Neural cell (in vitro differentiated cells): Measurements from ENCODE around the gene RPS16. TPM values are rescaled to one million over a fixed set of nuclear protein-coding genes. Genes with fewer than 3 reads are reported as not detected.

Experiments used
- H2AFZ ChIP-seq: fragments of 200-600, 300-800 bp; sonication (generic), shearing (Covaris generic); 2 replicates; pipeline ENCODE4 v1.6.0; 2014; ENCODE audit warnings: low read depth, mild to moderate bottlenecking, antibody characterized with exemption, low read length, moderate library complexity
- H3F3A ChIP-seq: fragments of 200-600 bp; shearing (Covaris generic); 2 replicates; pipeline ENCODE4 v1.6.1; 2016; ENCODE audit warnings: mild to moderate bottlenecking, moderate library complexity, mixed read lengths, antibody characterized with exemption, low read length; ENCODE audit not compliant: insufficient read depth, poor library complexity, severe bottlenecking
- H3K27ac ChIP-seq: fragments of 200-600, 300-800 bp; sonication (generic), shearing (Covaris generic); 2 replicates; pipeline ENCODE4 v1.5.1; 2014; ENCODE audit warnings: mild to moderate bottlenecking, low read length, moderate library complexity
- H3K27me3 ChIP-seq: fragments of 300-800, 200-600 bp; sonication (generic), shearing (Covaris generic); 2 replicates; pipeline ENCODE4 v1.6.0; 2014; ENCODE audit warnings: mild to moderate bottlenecking, low read depth, low read length, moderate library complexity; ENCODE audit not compliant: insufficient read depth
- H3K36me3 ChIP-seq: fragments of 300-800, 200-600 bp; sonication (generic), shearing (Covaris generic); 2 replicates; pipeline ENCODE4 v1.5.1; 2014; ENCODE audit warnings: mild to moderate bottlenecking, antibody characterized with exemption, low read length, moderate library complexity; ENCODE audit not compliant: insufficient read depth
- H3K4me2 ChIP-seq: fragments of 300-800, 200-600 bp; sonication (generic), shearing (Covaris generic); 2 replicates; pipeline ENCODE4 v1.6.0; 2014; ENCODE audit warnings: mild to moderate bottlenecking, low read length
- H3K4me3 ChIP-seq: fragments of 300-800, 200-600 bp; sonication (generic), shearing (Covaris generic); 2 replicates; pipeline ENCODE4 v1.5.1; 2014; ENCODE audit warnings: mild to moderate bottlenecking, low read length, moderate library complexity
- H3K79me2 ChIP-seq: fragments of 200-600 bp; shearing (Covaris generic); replicated peaks from 2 replicates; pipeline ENCODE4 v1.6.0; 2014; ENCODE audit warnings: mild to moderate bottlenecking, low read length, moderate library complexity; ENCODE audit not compliant: insufficient read depth
- H3K9ac ChIP-seq: fragments of 300-800, 200-600 bp; sonication (generic), shearing (Covaris generic); 2 replicates; pipeline ENCODE4 v1.6.1; 2016; ENCODE audit warnings: mild to moderate bottlenecking, low read length, mixed read lengths
- H3K9me2 ChIP-seq: fragments of 200-600 bp; shearing (Covaris generic); 2 replicates; pipeline ENCODE4 v1.6.1; 2016; ENCODE audit warnings: mild to moderate bottlenecking, low read length, mixed read lengths; ENCODE audit not compliant: insufficient read depth
- H3K9me3 ChIP-seq: fragments of 200-600, 300-800 bp; sonication (generic), shearing (Covaris generic); 2 replicates; pipeline ENCODE4 v1.6.1; 2016; ENCODE audit warnings: mild to moderate bottlenecking, mixed run types, low read length, moderate library complexity, mixed read lengths
- H4K20me1 ChIP-seq: fragments of 200-600 bp; shearing (Covaris generic); 2 replicates; pipeline ENCODE4 v1.6.1; 2016; ENCODE audit warnings: mild to moderate bottlenecking, mixed run types; ENCODE audit not compliant: insufficient read depth
- CTCF ChIP-seq: fragments of 450-650 bp; IDR thresholded peaks from 2 replicates; pipeline ENCODE4 v1.5.1; 2014; ENCODE audit warnings: antibody characterized with exemption, mild to moderate bottlenecking, moderate library complexity; ENCODE audit not compliant: poor library complexity, severe bottlenecking
- EP300 ChIP-seq: fragments of 450-650 bp; conservative IDR thresholded peaks from 2 replicates; pipeline ENCODE4 v1.6.1; 2014; ENCODE audit warnings: antibody characterized with exemption, mild to moderate bottlenecking, moderate library complexity; ENCODE audit not compliant: poor library complexity, severe bottlenecking
- EZH2 ChIP-seq: fragments of 200-600, 300-800 bp; shearing (Covaris generic), sonication (generic); IDR thresholded peaks from 2 replicates; pipeline ENCODE4 v1.6.1; 2014; ENCODE audit warnings: antibody characterized with exemption, low read length, borderline replicate concordance, mild to moderate bottlenecking; ENCODE audit not compliant: insufficient read depth, poor library complexity, severe bottlenecking
- MXI1 ChIP-seq: fragments of 450-650 bp; conservative IDR thresholded peaks from 2 replicates; pipeline ENCODE4 v1.6.1; 2014; ENCODE audit warnings: antibody characterized with exemption, mild to moderate bottlenecking; ENCODE audit not compliant: poor library complexity, severe bottlenecking
- POLR2AphosphoS5 ChIP-seq: IDR thresholded peaks from 2 replicates; pipeline ENCODE4 v1.6.1; 2012
- RAD21 ChIP-seq: fragments of 450-650 bp; conservative IDR thresholded peaks from 2 replicates; pipeline ENCODE4 v1.6.1; 2014; ENCODE audit warnings: antibody characterized with exemption, mild to moderate bottlenecking, moderate library complexity
- SMC3 ChIP-seq: fragments of 450-650 bp; conservative IDR thresholded peaks from 2 replicates; pipeline ENCODE4 v1.6.1; 2014; ENCODE audit warnings: antibody characterized with exemption, mild to moderate bottlenecking, moderate library complexity; ENCODE audit not compliant: poor library complexity
- TAF1 ChIP-seq: IDR thresholded peaks from 2 replicates; pipeline ENCODE4 v1.6.1; 2012; ENCODE audit warnings: low read depth
- polyA plus RNA-seq: library from polyadenylated mRNA; depleted of rRNA; stranded (reverse); fragments of >200 nt; gene quantifications from 2 replicates; pipeline ENCODE4 v1.2.3, GENCODE V29; 2014
- TF ChIP-seq, protein P1 (sequence below): IDR thresholded peaks from 2 replicates; pipeline ENCODE4 v1.6.1; 2012; ENCODE audit warnings: borderline replicate concordance

The RPS16 gene
- polyA plus RNA-seq, 1 donor from 2014 or later, result 22.6 TPM

GRCh38 chr19:39480337-39481228 lies 44.8 kb upstream of the RPS16 start, which contains the start of gene TIMM50:
Gene TIMM50 (plus strand): TSS chr19:39480838. CDS start chr19:39480854, 16 bp downstream.
- H3K9ac ChIP-seq, result peak within 1 kb of the TSS; percentile 87
- no peaks in the 10 kb centered on the region for H3F3A ChIP-seq
- H3K9me3 ChIP-seq, result no peaks in the 10 kb centered on the region
- no peaks in the 10 kb centered on the region for H3K9me2 ChIP-seq
- H3K27me3 ChIP-seq, result no peaks in the 10 kb centered on the region
- peak within 1 kb of the TSS; percentile 63 for H3K27ac ChIP-seq
- H3K36me3 ChIP-seq, result peaks cover 7% of the 10 kb centered on the region
- peak within 1 kb of the TSS; percentile 81 for H3K4me2 ChIP-seq
- H3K4me3 ChIP-seq, result peak within 1 kb of the TSS; percentile 89
- H3K79me2 ChIP-seq, result peaks cover 14% of the 10 kb centered on the region
- no peaks in the 10 kb centered on the region for H4K20me1 ChIP-seq
- TF ChIP-seq, protein P1, sequence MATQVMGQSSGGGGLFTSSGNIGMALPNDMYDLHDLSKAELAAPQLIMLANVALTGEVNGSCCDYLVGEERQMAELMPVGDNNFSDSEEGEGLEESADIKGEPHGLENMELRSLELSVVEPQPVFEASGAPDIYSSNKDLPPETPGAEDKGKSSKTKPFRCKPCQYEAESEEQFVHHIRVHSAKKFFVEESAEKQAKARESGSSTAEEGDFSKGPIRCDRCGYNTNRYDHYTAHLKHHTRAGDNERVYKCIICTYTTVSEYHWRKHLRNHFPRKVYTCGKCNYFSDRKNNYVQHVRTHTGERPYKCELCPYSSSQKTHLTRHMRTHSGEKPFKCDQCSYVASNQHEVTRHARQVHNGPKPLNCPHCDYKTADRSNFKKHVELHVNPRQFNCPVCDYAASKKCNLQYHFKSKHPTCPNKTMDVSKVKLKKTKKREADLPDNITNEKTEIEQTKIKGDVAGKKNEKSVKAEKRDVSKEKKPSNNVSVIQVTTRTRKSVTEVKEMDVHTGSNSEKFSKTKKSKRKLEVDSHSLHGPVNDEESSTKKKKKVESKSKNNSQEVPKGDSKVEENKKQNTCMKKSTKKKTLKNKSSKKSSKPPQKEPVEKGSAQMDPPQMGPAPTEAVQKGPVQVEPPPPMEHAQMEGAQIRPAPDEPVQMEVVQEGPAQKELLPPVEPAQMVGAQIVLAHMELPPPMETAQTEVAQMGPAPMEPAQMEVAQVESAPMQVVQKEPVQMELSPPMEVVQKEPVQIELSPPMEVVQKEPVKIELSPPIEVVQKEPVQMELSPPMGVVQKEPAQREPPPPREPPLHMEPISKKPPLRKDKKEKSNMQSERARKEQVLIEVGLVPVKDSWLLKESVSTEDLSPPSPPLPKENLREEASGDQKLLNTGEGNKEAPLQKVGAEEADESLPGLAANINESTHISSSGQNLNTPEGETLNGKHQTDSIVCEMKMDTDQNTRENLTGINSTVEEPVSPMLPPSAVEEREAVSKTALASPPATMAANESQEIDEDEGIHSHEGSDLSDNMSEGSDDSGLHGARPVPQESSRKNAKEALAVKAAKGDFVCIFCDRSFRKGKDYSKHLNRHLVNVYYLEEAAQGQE, result peak; percentile 75
- TF ChIP-seq SMC3 (peak; percentile 30), MXI1 (peak; percentile 96), EZH2 (no peak), POLR2AphosphoS5 (peak; percentile 94), EP300 (peak; percentile 52), TAF1 (peak; percentile 69), RAD21 (peak; percentile 14), CTCF (peak; percentile 30)
- H2AFZ ChIP-seq, result peak within 1 kb of the TSS; percentile 77

GRCh38 chr19:39479916-39480315 lies 44.2 kb upstream of the RPS16 start:
- Histone ChIP-seq H3K27ac (peak overlapping the region; percentile 63), H3K4me2 (peak overlapping the region; percentile 81), H3K9ac (peak overlapping the region; percentile 87)

More at GRCh38 chr19:39479916-39480315, 44.2 kb upstream of the RPS16 start:
- Histone ChIP-seq H3K9me3 (no peaks in the 10 kb centered on the region), H3K9me2 (no peaks in the 10 kb centered on the region), H3K36me3 (peaks cover 7% of the 10 kb centered on the region), H3K4me3 (peak overlapping the region; percentile 89), H3K27me3 (no peaks in the 10 kb centered on the region), H3K79me2 (peaks cover 14% of the 10 kb centered on the region), H2AFZ (peak overlapping the region; percentile 67), H3F3A (no peaks in the 10 kb centered on the region), H4K20me1 (no peaks in the 10 kb centered on the region)
- TF ChIP-seq EP300 (no peak), TAF1 (no peak), CTCF (no peak), MXI1 (no peak), EZH2 (no peak), POLR2AphosphoS5 (no peak), RAD21 (no peak), SMC3 (no peak)
- TF ChIP-seq, protein P1, result no peak
